Measurements from ENCODE around the gene SELENOT. TPM values are rescaled to one million over a fixed set of nuclear protein-coding genes. Genes with fewer than 3 reads are reported as not detected.

The SELENOT gene
- total and polyA plus RNA-seq, 2 of the 8 experiments (the other 6 are each of a cell fraction or from before 2014, with no cell fraction given), result 79.0 to 290 TPM

- TF ChIP-seq CHD7 (IDR thresholded peaks at IDR 0.05; ENCODE audit: insufficient replicate concordance, low read length), result no peak
These were observed 50.0 kb downstream of the SELENOT start (continued) for GRCh38 chr3:150653110-150653561.
